ENCODE data around the gene SZT2.

SZT2 gene

GRCh38 chr1:43423672-43424550 is 34.2 kb downstream of the SZT2 start:
- DNase-seq (ENCODE audit: low spot score): no peak

GRCh38 chr1:43425045-43425444 is 35.3 kb downstream of the SZT2 start:
- no peak for DNase-seq (ENCODE audit: low spot score)

- DNase-seq (ENCODE audit: low spot score): no peak
These were observed 36.5 kb downstream of the SZT2 start for GRCh38 chr1:43426221-43426620.

GRCh38 chr1:43427524-43427923 is 37.8 kb downstream of the SZT2 start:
- DNase-seq (ENCODE audit: low spot score): no peak

GRCh38 chr1:43427941-43428340 is 38.2 kb downstream of the SZT2 start:
- no peak for DNase-seq (ENCODE audit: low spot score)

- no peak for DNase-seq (ENCODE audit: low spot score)
These were observed 41.1 kb downstream of the SZT2 start for GRCh38 chr1:43430831-43431230.

GRCh38 chr1:43431676-43432075 is 42.0 kb downstream of the SZT2 start:
- no peak for DNase-seq (ENCODE audit: low spot score)

- DNase-seq (ENCODE audit: low spot score): no peak
These were observed 42.6 kb downstream of the SZT2 start for GRCh38 chr1:43432171-43432860.

GRCh38 chr1:43432907-43433306 is 43.2 kb downstream of the SZT2 start:
- no peak for DNase-seq (ENCODE audit: low spot score)

GRCh38 chr1:43434256-43434655 is 44.6 kb downstream of the SZT2 start:
- no peak for DNase-seq (ENCODE audit: low spot score)

- peak; percentile 43 for DNase-seq (ENCODE audit: low spot score)
These were observed 45.7 kb downstream of the SZT2 start for GRCh38 chr1:43435146-43436145.

GRCh38 chr1:43436371-43436770 is 46.7 kb downstream of the SZT2 start:
- DNase-seq (ENCODE audit: low spot score): no peak

GRCh38 chr1:43437031-43437973 is 47.6 kb downstream of the SZT2 start:
- no peak for DNase-seq (ENCODE audit: low spot score)

- DNase-seq (ENCODE audit: low spot score): no peak
These were observed 48.3 kb downstream of the SZT2 start for GRCh38 chr1:43438006-43438405.

GRCh38 chr1:43438576-43438952 is 48.9 kb downstream of the SZT2 start:
- no peak for DNase-seq (ENCODE audit: low spot score)

- no peak for DNase-seq (ENCODE audit: low spot score)
These were observed 49.4 kb downstream of the SZT2 start for GRCh38 chr1:43438953-43439581.

- DNase-seq (ENCODE audit: low spot score): no peak
These were observed 50.1 kb downstream of the SZT2 start for GRCh38 chr1:43439781-43440180.

GRCh38 chr1:43440358-43440757 is 50.7 kb downstream of the SZT2 start:
- DNase-seq (ENCODE audit: low spot score): no peak

- DNase-seq (ENCODE audit: low spot score): no peak
These were observed 51.6 kb downstream of the SZT2 start for GRCh38 chr1:43441166-43441893.
